HG02884 (cell line): ENCODE measurements around the gene TRIM60.
"Not testable (repeated sequence)": the region's sequence is repeated elsewhere in the genome, so short reads cannot be mapped to it uniquely, and the experiment has no call there.

Source experiments
- ATAC-seq: cut with Tn5 transposase; IDR thresholded peaks from one replicate; pipeline ENCODE4 v1.9.1; 2021; ENCODE audit warnings: mild to moderate bottlenecking, moderate library complexity; ENCODE audit not compliant: unreplicated experiment

Gene TRIM60

GRCh38 chr4:165031436-165032211 lies at the start of gene TRIM60:
Gene TRIM60 (plus strand): TSS chr4:165031999. CDS start chr4:165040073, 8,074 bp downstream.
- no peak for ATAC-seq

- no peak for ATAC-seq
Measured at GRCh38 chr4:164989471-164989870, 42.3 kb upstream of the TRIM60 start.

- not testable (repeated sequence) for ATAC-seq
Measured at GRCh38 chr4:164990786-164991185, 41.0 kb upstream of the TRIM60 start.

- ATAC-seq: not testable (repeated sequence)
Measured at GRCh38 chr4:164996123-164996522, 35.7 kb upstream of the TRIM60 start.

- ATAC-seq: no peak
Measured at GRCh38 chr4:164997324-164997723, 34.5 kb upstream of the TRIM60 start.

GRCh38 chr4:164997941-164998340 lies 33.9 kb upstream of the TRIM60 start:
- ATAC-seq: no peak

- not testable (repeated sequence) for ATAC-seq
Measured at GRCh38 chr4:164998526-164999080, 33.2 kb upstream of the TRIM60 start.

- not testable (repeated sequence) for ATAC-seq
Measured at GRCh38 chr4:165001957-165002356, 29.8 kb upstream of the TRIM60 start.

GRCh38 chr4:165005352-165005925 lies 26.4 kb upstream of the TRIM60 start:
- ATAC-seq: no peak

GRCh38 chr4:165006456-165006855 lies 25.3 kb upstream of the TRIM60 start:
- no peak for ATAC-seq

- no peak for ATAC-seq
Measured at GRCh38 chr4:165006886-165007285, 24.9 kb upstream of the TRIM60 start.

GRCh38 chr4:165009493-165010227 lies 22.1 kb upstream of the TRIM60 start:
- peak; percentile 68 for ATAC-seq

GRCh38 chr4:165010487-165010886 lies 21.3 kb upstream of the TRIM60 start:
- no peak for ATAC-seq

- no peak for ATAC-seq
Measured at GRCh38 chr4:165010991-165011390, 20.8 kb upstream of the TRIM60 start.

- no peak for ATAC-seq
Measured at GRCh38 chr4:165011403-165011802, 20.4 kb upstream of the TRIM60 start.

GRCh38 chr4:165013691-165014090 lies 18.1 kb upstream of the TRIM60 start:
- ATAC-seq: no peak

- no peak for ATAC-seq
Measured at GRCh38 chr4:165016971-165017370, 14.8 kb upstream of the TRIM60 start.

- ATAC-seq: not testable (repeated sequence)
Measured at GRCh38 chr4:165019995-165020394, 11.8 kb upstream of the TRIM60 start.

GRCh38 chr4:165025782-165026181 lies 6.0 kb upstream of the TRIM60 start:
- not testable (repeated sequence) for ATAC-seq

GRCh38 chr4:165027762-165028402 lies 3.9 kb upstream of the TRIM60 start:
- ATAC-seq: no peak

GRCh38 chr4:165048170-165048569 lies 16.4 kb downstream of the TRIM60 start:
- ATAC-seq: no peak
